Activated CD8-positive, alpha-beta T cell treated with anti-CD3 and anti-CD28 coated beads for 36 hours (primary cell): Measurements from ENCODE around the gene EDEM2. TPM values are rescaled to one million over a fixed set of nuclear protein-coding genes. Genes with fewer than 3 reads are reported as not detected.
"Not testable (repeated sequence)": the region's sequence is repeated elsewhere in the genome, so short reads cannot be mapped to it uniquely, and the experiment has no call there.

Experiments
- ATAC-seq: fragments of 200-7000 bp; cut with Tn5 transposase; one replicate; pipeline ENCODE4 v1.10.0; 2021; ENCODE audit warnings: mild to moderate bottlenecking, moderate library complexity
- CTCF ChIA-PET: fragments of 350-600 bp; sonication (Branson Sonifier 250); formaldehyde crosslinking; loops from one replicate; lab custom pipeline; 2021; ENCODE audit warnings: antibody characterized with exemption; lab: Charles Lee
- POLR2A ChIA-PET: fragments of 350-600 bp; sonication (Branson Sonifier 250); formaldehyde crosslinking; loops from one replicate; lab custom pipeline; 2021; ENCODE audit warnings: antibody characterized with exemption; lab: Charles Lee
- DNase-seq: peaks from one replicate; pipeline ENCODE4 v3.0.0-alpha.2; 2020
- H3K27ac Mint-ChIP-seq: one replicate; pipeline ENCODE4 v1.8.0; 2021; ENCODE audit warnings: mild to moderate bottlenecking, mixed read lengths
- H3K27me3 Mint-ChIP-seq: one replicate; pipeline ENCODE4 v1.8.0; 2021; ENCODE audit warnings: mixed read lengths
- H3K36me3 Mint-ChIP-seq: one replicate; pipeline ENCODE4 v1.8.0; 2021; ENCODE audit warnings: low read depth, mixed read lengths
- H3K4me1 Mint-ChIP-seq: one replicate; pipeline ENCODE4 v1.8.0; 2021; ENCODE audit warnings: low read depth, mixed read lengths
- H3K4me3 Mint-ChIP-seq: one replicate; pipeline ENCODE4 v1.8.0; 2021; ENCODE audit warnings: mild to moderate bottlenecking, moderate library complexity, mixed read lengths
- H3K9me3 Mint-ChIP-seq: one replicate; pipeline ENCODE4 v1.8.0; 2021; ENCODE audit warnings: mixed read lengths
- intact Hi-C: fragments of 100-400 bp; cut with micrococcal nuclease; formaldehyde crosslinking; loops from one replicate; pipeline ENCODE4 v1.10.0; 2022
- total RNA-seq, 2 experiments: library from RNA; stranded (reverse); gene quantifications; one replicate each; pipeline ENCODE4 v1.2.3, GENCODE V29; 2021
- TF ChIP-seq, protein P1 (sequence below): fragments of 200-600 bp; IDR thresholded peaks from one replicate; pipeline ENCODE4 v1.8.0; 2022; ENCODE audit warnings: antibody characterized with exemption, mild to moderate bottlenecking

The EDEM2 gene
- total RNA-seq, 2 experiments from 2014 or later = 14.4 to 16.0 TPM

DNA sequence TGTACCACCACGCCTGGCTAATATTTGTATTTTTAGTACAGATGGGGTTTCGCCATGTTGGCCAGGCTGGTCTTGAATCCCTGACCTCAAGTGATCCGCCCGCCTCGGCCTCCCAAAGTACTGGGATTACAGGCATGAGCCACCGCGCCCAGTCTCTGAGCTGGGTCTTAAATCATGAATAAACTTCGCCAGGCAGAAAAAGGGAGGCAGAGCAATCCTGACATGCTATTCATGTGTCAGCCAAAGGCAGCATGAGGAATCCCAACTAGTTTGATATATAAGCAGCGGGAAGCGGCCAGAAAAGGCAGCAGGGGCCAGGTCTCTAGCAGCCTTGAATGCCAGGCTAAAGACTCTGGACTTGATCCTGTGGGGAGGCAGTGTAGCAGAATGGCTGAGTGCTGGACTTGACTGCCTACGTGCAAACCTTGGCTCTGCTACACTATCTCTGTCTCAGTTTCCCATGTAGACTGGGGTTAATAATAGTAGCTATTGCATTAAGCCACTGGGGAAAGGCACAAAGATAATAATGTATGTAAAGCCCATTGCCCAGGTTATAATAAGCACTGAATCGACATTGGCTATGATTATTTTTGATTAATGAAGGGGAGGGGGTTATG, 26.5 kb upstream of the EDEM2 start:
- CTCF ChIA-PET = no interaction called here
- no peak for ATAC-seq
- Mint-ChIP-seq H3K27me3 (no peaks in the 10 kb centered on the region), H3K36me3 (peaks cover 1% of the 10 kb centered on the region), H3K9me3 (no peaks in the 10 kb centered on the region), H3K27ac (no peak overlapping the region), H3K4me3 (no peak overlapping the region), H3K4me1 (peaks cover 22% of the 10 kb centered on the region)
- DNase-seq = no peak
- POLR2A ChIA-PET = interaction anchor here (0.6 to 1.1 kb wide), 3 partner anchors 12 to 1311 kb away, joined by 3 read pairs; no protein-coding TSS in a partner anchor
- TF ChIP-seq, protein P1, sequence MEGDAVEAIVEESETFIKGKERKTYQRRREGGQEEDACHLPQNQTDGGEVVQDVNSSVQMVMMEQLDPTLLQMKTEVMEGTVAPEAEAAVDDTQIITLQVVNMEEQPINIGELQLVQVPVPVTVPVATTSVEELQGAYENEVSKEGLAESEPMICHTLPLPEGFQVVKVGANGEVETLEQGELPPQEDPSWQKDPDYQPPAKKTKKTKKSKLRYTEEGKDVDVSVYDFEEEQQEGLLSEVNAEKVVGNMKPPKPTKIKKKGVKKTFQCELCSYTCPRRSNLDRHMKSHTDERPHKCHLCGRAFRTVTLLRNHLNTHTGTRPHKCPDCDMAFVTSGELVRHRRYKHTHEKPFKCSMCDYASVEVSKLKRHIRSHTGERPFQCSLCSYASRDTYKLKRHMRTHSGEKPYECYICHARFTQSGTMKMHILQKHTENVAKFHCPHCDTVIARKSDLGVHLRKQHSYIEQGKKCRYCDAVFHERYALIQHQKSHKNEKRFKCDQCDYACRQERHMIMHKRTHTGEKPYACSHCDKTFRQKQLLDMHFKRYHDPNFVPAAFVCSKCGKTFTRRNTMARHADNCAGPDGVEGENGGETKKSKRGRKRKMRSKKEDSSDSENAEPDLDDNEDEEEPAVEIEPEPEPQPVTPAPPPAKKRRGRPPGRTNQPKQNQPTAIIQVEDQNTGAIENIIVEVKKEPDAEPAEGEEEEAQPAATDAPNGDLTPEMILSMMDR = no peak
- intact Hi-C loops = no loop called here

DNA sequence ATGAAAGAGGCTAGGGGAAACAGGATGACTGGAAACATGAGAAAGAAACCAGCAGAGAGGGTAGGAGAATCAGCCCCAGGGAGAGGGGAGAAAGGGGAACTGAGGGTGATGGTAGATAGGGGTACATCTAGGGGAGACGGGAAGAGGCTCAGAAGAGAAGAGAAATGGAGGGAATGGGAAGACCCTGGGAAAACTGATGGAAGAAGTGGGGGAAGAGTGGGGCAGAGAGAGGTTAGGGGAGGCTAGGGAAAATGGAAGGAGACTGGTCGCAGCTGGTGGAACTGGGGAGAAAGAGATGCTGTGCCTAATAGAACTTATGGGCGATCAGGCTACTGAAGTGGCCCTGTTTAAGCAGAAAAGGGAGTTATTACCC, 25.3 kb upstream of the EDEM2 start:
- TF ChIP-seq, protein P1 = no peak
- DNase-seq (no peak), ATAC-seq (no peak)
- Mint-ChIP-seq H3K36me3 (peaks cover 1% of the 10 kb centered on the region), H3K4me3 (peak overlapping the region; percentile 70), H3K9me3 (no peaks in the 10 kb centered on the region), H3K27me3 (no peaks in the 10 kb centered on the region), H3K27ac (peak overlapping the region; percentile 74), H3K4me1 (peaks cover 22% of the 10 kb centered on the region)
- CTCF ChIA-PET = no interaction called here
- intact Hi-C loops = no loop called here
- POLR2A ChIA-PET = interaction anchor here (1.1 kb wide), 1 partner anchor 11 kb away, joined by 3 read pairs; no protein-coding TSS in a partner anchor

DNA sequence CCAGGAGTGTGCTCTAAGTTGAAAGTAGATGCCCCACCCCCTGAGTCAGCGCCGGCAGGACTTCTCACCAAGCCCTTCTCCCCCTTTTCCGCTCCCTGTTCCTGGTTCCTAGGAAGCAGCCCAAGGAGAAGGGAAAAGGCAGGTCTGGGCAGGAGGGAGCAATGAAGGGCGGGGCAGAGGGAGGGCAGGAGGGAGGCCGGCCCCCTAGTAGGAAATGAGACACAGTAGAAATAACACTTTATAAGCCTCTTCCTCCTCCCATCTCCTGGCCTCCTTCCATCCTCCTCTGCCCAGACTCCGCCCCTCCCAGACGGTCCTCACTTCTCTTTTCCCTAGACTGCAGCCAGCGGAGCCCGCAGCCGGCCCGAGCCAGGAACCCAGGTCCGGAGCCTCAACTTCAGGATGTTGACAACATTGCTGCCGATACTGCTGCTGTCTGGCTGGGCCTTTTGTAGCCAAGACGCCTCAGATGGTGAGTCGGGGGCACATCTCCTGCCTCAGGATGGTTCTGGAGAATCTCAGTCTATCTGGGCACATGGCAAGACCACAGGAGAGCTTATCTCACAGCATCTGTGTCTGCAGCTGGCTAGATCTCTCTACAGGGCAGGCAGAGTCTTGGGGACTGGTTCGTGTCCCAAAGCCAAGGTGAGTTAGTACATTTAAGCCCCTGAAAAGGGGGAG, 24.8 kb upstream of the EDEM2 start, which contains the start of gene PROCR:
Gene PROCR, plus strand, starts transcription at position 320 of the 681 bp plus-strand sequence. Its CDS starts 83 bp downstream, at position 403.
- ChIA-PET CTCF (no interaction called here), POLR2A (no interaction called here)
- DNase-seq = peak; percentile 27
- peaks cover 22% of the 10 kb centered on the region for H3K4me1 Mint-ChIP-seq
- H3K36me3 Mint-ChIP-seq = no peaks in the 10 kb centered on the region
- intact Hi-C loops = no loop called here
- H3K27ac Mint-ChIP-seq = peak within 1 kb of the TSS; percentile 74
- peak; percentile 81 for ATAC-seq
- H3K27me3 Mint-ChIP-seq = no peaks in the 10 kb centered on the region
- peak within 1 kb of the TSS; percentile 70 for H3K4me3 Mint-ChIP-seq
- TF ChIP-seq, protein P1 = no peak
- H3K9me3 Mint-ChIP-seq = no peaks in the 10 kb centered on the region

DNA sequence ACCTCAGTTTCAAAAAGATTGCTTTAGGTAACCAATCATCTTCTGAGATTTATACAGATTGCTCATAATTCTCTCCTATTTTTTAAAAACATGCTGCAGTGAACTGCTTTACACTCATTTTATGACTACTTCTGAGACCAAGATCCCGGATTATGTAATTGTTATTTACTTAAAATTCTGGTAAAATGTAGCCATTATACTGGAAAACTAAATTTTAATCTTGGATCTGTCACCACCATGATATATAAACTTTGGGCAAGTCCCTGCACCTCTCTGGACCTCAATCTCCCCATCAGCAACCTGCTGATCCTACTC, 24.3 kb upstream of the EDEM2 start:
- TF ChIP-seq, protein P1 = no peak
- intact Hi-C loops = no loop called here
- Mint-ChIP-seq H3K27me3 (no peaks in the 10 kb centered on the region), H3K4me1 (peaks cover 22% of the 10 kb centered on the region), H3K9me3 (no peaks in the 10 kb centered on the region), H3K27ac (peak overlapping the region; percentile 74), H3K36me3 (no peaks in the 10 kb centered on the region), H3K4me3 (peak overlapping the region; percentile 70)
- POLR2A ChIA-PET = no interaction called here
- DNase-seq (no peak), ATAC-seq (no peak)
- CTCF ChIA-PET = interaction anchor here (2.1 kb wide), 1 partner anchor 26 kb away, joined by 6 read pairs; no protein-coding TSS in a partner anchor

DNA sequence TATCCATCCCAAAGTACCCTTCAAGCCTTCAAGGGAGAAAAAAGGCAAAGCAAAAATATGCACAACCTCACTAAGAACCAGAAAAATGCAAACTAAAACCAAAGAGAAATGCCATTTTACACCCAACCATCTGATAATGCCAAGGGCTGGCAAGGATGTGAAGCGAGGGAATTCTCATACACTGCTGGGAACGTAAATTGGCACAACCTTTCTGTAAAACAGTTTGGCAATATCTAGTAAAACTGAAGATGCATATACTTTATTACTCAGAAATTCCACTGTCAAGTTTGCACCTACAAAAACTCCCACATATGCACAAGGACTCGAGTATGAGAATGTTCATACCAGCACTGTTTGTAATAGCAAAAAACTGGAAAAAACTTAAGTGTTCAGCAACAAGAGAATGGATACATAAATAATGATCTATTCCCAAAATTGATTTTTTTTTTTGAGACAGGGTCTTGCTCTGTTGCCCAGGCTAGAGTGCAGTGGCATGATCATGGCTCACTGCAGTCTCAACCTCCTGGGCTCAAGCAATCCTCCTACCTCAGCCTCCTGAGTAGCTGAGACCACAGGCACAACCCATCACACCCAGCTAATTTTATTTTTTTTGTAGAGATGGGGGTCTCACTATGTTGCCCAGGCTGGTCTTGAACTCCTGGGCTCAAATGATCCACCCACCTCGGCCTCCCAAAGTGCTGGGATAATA, 21.7 kb upstream of the EDEM2 start:
- POLR2A ChIA-PET = not testable (repeated sequence)

More for the DNA sequence above, 21.7 kb upstream of the EDEM2 start:
- H3K27me3 Mint-ChIP-seq, H3K4me3 Mint-ChIP-seq, H3K27ac Mint-ChIP-seq, intact Hi-C loops, DNase-seq, ATAC-seq, H3K9me3 Mint-ChIP-seq, H3K36me3 Mint-ChIP-seq: not testable (repeated sequence)
- CTCF ChIA-PET = interaction anchor here (1.8 kb wide), 1 partner anchor 22 kb away, joined by 4 read pairs; the partner anchor contains the start of gene EDEM2
- peaks cover 22% of the 10 kb centered on the region for H3K4me1 Mint-ChIP-seq
